Trophoblast cell (in vitro differentiated cells and primary cell): Measurements from ENCODE around the gene DCXR.

Experiments used
- DNase-seq, 2 donors: peaks; one replicate each; pipeline ENCODE4 v3.0.0-alpha.2; 2016
- H2AFZ ChIP-seq: 2 replicates; pipeline ENCODE4 v1.6.1; 2013; ENCODE audit warnings: low read length, moderate library complexity, mild to moderate bottlenecking; ENCODE audit not compliant: insufficient read depth, poor library complexity
- H2AK5ac ChIP-seq: 2 replicates; pipeline ENCODE4 v1.6.1; 2013; ENCODE audit warnings: mild to moderate bottlenecking, low read length
- H2BK120ac ChIP-seq: 2 replicates; pipeline ENCODE4 v1.6.1; 2013; ENCODE audit warnings: low read length, mild to moderate bottlenecking, moderate library complexity; ENCODE audit not compliant: insufficient read depth, poor library complexity
- H2BK12ac ChIP-seq: 2 replicates; pipeline ENCODE4 v1.6.1; 2013; ENCODE audit warnings: mild to moderate bottlenecking, low read length, moderate library complexity
- H2BK5ac ChIP-seq: 2 replicates; pipeline ENCODE4 v1.6.1; 2013; ENCODE audit warnings: low read length, low read depth, moderate library complexity, mild to moderate bottlenecking; ENCODE audit not compliant: poor library complexity
- H3K14ac ChIP-seq: 2 replicates; pipeline ENCODE4 v1.6.1; 2013; ENCODE audit warnings: mild to moderate bottlenecking, low read length
- H3K18ac ChIP-seq: 2 replicates; pipeline ENCODE4 v1.6.1; 2013; ENCODE audit warnings: mild to moderate bottlenecking, low read length
- H3K23ac ChIP-seq: 2 replicates; pipeline ENCODE4 v1.6.1; 2013; ENCODE audit warnings: low read length
- H3K27ac ChIP-seq: 2 replicates; pipeline ENCODE4 v1.5.1; 2013; ENCODE audit warnings: low read depth, mild to moderate bottlenecking, inconsistent platforms, low read length, moderate library complexity
- H3K27me3 ChIP-seq: 2 replicates; pipeline ENCODE4 v1.6.1; 2013; ENCODE audit warnings: inconsistent platforms, mild to moderate bottlenecking, low read length, moderate library complexity; ENCODE audit not compliant: insufficient read depth
- H3K36me3 ChIP-seq, 2 experiments: 1 replicate in 1 of 2; 2 replicates in 1 of 2; pipeline ENCODE4 v1.6.1; 2013; ENCODE audit warnings: low read length in 2 of 2, mild to moderate bottlenecking in 2 of 2, moderate library complexity in 1 of 2; ENCODE audit not compliant: insufficient read depth in 2 of 2, control insufficient read depth in 1 of 2
- H3K4ac ChIP-seq: 2 replicates; pipeline ENCODE4 v1.6.1; 2013; ENCODE audit warnings: low read depth, mild to moderate bottlenecking, low read length, moderate library complexity
- H3K4me1 ChIP-seq, 2 experiments: 1 replicate in 1 of 2; 2 replicates in 1 of 2; pipeline ENCODE4 v1.6.1; 2013; ENCODE audit warnings: low read length in 2 of 2, mild to moderate bottlenecking in 2 of 2, moderate library complexity in 1 of 2; ENCODE audit not compliant: insufficient read depth in 2 of 2, control insufficient read depth in 1 of 2
- H3K4me2 ChIP-seq: 2 replicates; pipeline ENCODE4 v1.6.1; 2013; ENCODE audit warnings: inconsistent platforms, mild to moderate bottlenecking, low read length, moderate library complexity
- H3K4me3 ChIP-seq: 2 replicates; pipeline ENCODE4 v1.5.1; 2013; ENCODE audit warnings: mild to moderate bottlenecking, low read depth, low read length, inconsistent platforms
- H3K79me1 ChIP-seq: one replicate; pipeline ENCODE4 v1.6.1; 2013; ENCODE audit warnings: low read length
- H3K79me2 ChIP-seq: 2 replicates; pipeline ENCODE4 v1.6.1; 2013; ENCODE audit warnings: low read length, mild to moderate bottlenecking; ENCODE audit not compliant: control insufficient read depth, insufficient read depth, poor library complexity
- H3K9ac ChIP-seq: 2 replicates; pipeline ENCODE4 v1.6.1; 2013; ENCODE audit warnings: mild to moderate bottlenecking, low read length
- H3K9me3 ChIP-seq: 2 replicates; pipeline ENCODE4 v1.6.1; 2013; ENCODE audit warnings: low read depth, mild to moderate bottlenecking, control low read depth, inconsistent platforms, low read length; ENCODE audit not compliant: insufficient read depth
- H4K12ac ChIP-seq: 2 replicates; pipeline ENCODE4 v1.6.1; 2013; ENCODE audit warnings: low read depth, mild to moderate bottlenecking, low read length, moderate library complexity
- H4K8ac ChIP-seq: 2 replicates; pipeline ENCODE4 v1.6.1; 2013; ENCODE audit warnings: low read depth, mild to moderate bottlenecking, low read length, moderate library complexity
- H4K91ac ChIP-seq: one replicate; pipeline ENCODE4 v1.6.1; 2013; ENCODE audit warnings: low read depth, mild to moderate bottlenecking, low read length, moderate library complexity
- WGBS: extraction: QIAGEN DNeasy Blood & Tissue Kit; methylation state at CpG from one replicate; pipeline ENCODE4 v1.1.7; 2013; ENCODE audit warnings: missing lambda C conversion rate; ENCODE audit not compliant: insufficient read length, insufficient coverage; ENCODE audit errors: extremely low coverage; 5-methylcytosine and 5-hydroxymethylcytosine counted together

The DCXR gene

GRCh38 chr17:82058230-82058854 lies 20.8 kb upstream of the DCXR start:
- no peak overlapping the region for H3K4me2 ChIP-seq
- no peak overlapping the region for H4K91ac ChIP-seq
- no peak overlapping the region for H4K8ac ChIP-seq
- H3K4me3 ChIP-seq: no peak overlapping the region
- no peaks in the 10 kb centered on the region for H3K79me2 ChIP-seq
- no peak overlapping the region for H2AFZ ChIP-seq
- no peak overlapping the region for H2BK12ac ChIP-seq
- no peak overlapping the region for H3K14ac ChIP-seq
- H2BK120ac ChIP-seq: no peak overlapping the region
- H3K4ac ChIP-seq: no peak overlapping the region
- WGBS: no CpG with 5 or more reads among the region's 17 CpGs
- no peak overlapping the region for H3K27ac ChIP-seq
- H4K12ac ChIP-seq: no peak overlapping the region
- H3K23ac ChIP-seq: no peak overlapping the region
- H3K4me1 ChIP-seq: no peaks in the 10 kb centered on the region
- no peak for DNase-seq
- no peaks in the 10 kb centered on the region for H3K27me3 ChIP-seq
- peaks cover 2% of the 10 kb centered on the region for H3K9me3 ChIP-seq
- no peak overlapping the region for H3K9ac ChIP-seq
- no peak overlapping the region for H2BK5ac ChIP-seq
- H2AK5ac ChIP-seq: no peak overlapping the region
- no peaks in the 10 kb centered on the region for H3K79me1 ChIP-seq
- H3K36me3 ChIP-seq: peaks cover 92 to 94% of the 10 kb centered on the region in 2 experiments
- H3K18ac ChIP-seq: no peak overlapping the region

- H3K27ac ChIP-seq: no peak overlapping the region
- no peak overlapping the region for H3K4me3 ChIP-seq
- H3K4ac ChIP-seq: no peak overlapping the region
- no peak overlapping the region for H3K18ac ChIP-seq
- no peak overlapping the region for H4K8ac ChIP-seq
- no peak overlapping the region for H4K12ac ChIP-seq
- no peak overlapping the region for H2AFZ ChIP-seq
- H3K79me1 ChIP-seq: no peaks in the 10 kb centered on the region
- peaks cover 82 to 85% of the 10 kb centered on the region in 2 experiments for H3K36me3 ChIP-seq
- H2BK120ac ChIP-seq: no peak overlapping the region
- no peak overlapping the region for H3K14ac ChIP-seq
- H4K91ac ChIP-seq: no peak overlapping the region
- H2AK5ac ChIP-seq: no peak overlapping the region
- no peak overlapping the region for H2BK5ac ChIP-seq
- H3K4me2 ChIP-seq: no peak overlapping the region
- WGBS: no CpG with 5 or more reads among the region's 29 CpGs
- no peak overlapping the region for H3K23ac ChIP-seq
- no peak overlapping the region for H2BK12ac ChIP-seq
- H3K79me2 ChIP-seq: peaks cover 6% of the 10 kb centered on the region
- no peak overlapping the region for H3K9ac ChIP-seq
- H3K4me1 ChIP-seq: peaks cover 6 to 7% of the 10 kb centered on the region in 2 experiments
- peaks cover 2% of the 10 kb centered on the region for H3K9me3 ChIP-seq
- no peaks in the 10 kb centered on the region for H3K27me3 ChIP-seq
- no peak for DNase-seq
These were observed 19.5 kb upstream of the DCXR start for GRCh38 chr17:82056729-82057621.

- H3K4me2 ChIP-seq: no peak overlapping the region
- DNase-seq: no peak
These were observed 18.6 kb upstream of the DCXR start for GRCh38 chr17:82055965-82056728.

More at GRCh38 chr17:82055965-82056728, 18.6 kb upstream of the DCXR start:
- no peak overlapping the region for H3K9ac ChIP-seq
- H3K27me3 ChIP-seq: no peaks in the 10 kb centered on the region
- H2BK12ac ChIP-seq: no peak overlapping the region
- no peak overlapping the region for H2AFZ ChIP-seq
- H4K8ac ChIP-seq: no peak overlapping the region
- no CpG with 5 or more reads among the region's 28 CpGs for WGBS
- no peak overlapping the region for H4K12ac ChIP-seq
- H3K79me2 ChIP-seq: peaks cover 6% of the 10 kb centered on the region
- no peak overlapping the region for H3K18ac ChIP-seq
- H2AK5ac ChIP-seq: no peak overlapping the region
- no peak overlapping the region for H3K4ac ChIP-seq
- H2BK5ac ChIP-seq: no peak overlapping the region
- peaks cover 76 to 78% of the 10 kb centered on the region in 2 experiments for H3K36me3 ChIP-seq
- H3K27ac ChIP-seq: no peak overlapping the region
- H3K14ac ChIP-seq: no peak overlapping the region
- no peak overlapping the region for H3K23ac ChIP-seq
- H4K91ac ChIP-seq: no peak overlapping the region
- H3K9me3 ChIP-seq: peaks cover 2% of the 10 kb centered on the region
- H2BK120ac ChIP-seq: no peak overlapping the region
- peaks cover under 1% of the 10 kb centered on the region for H3K79me1 ChIP-seq
- H3K4me1 ChIP-seq: peaks cover 6 to 7% of the 10 kb centered on the region in 2 experiments
- no peak overlapping the region for H3K4me3 ChIP-seq
